ENCODE results near the gene ZNF17. TPM values are rescaled to one million over a fixed set of nuclear protein-coding genes. Genes with fewer than 3 reads are reported as not detected.

The ZNF17 gene
- polyA plus RNA-seq, 2 of the 4 experiments (the other 2 are of a cell fraction) = 4.1 to 6.4 TPM

DNA sequence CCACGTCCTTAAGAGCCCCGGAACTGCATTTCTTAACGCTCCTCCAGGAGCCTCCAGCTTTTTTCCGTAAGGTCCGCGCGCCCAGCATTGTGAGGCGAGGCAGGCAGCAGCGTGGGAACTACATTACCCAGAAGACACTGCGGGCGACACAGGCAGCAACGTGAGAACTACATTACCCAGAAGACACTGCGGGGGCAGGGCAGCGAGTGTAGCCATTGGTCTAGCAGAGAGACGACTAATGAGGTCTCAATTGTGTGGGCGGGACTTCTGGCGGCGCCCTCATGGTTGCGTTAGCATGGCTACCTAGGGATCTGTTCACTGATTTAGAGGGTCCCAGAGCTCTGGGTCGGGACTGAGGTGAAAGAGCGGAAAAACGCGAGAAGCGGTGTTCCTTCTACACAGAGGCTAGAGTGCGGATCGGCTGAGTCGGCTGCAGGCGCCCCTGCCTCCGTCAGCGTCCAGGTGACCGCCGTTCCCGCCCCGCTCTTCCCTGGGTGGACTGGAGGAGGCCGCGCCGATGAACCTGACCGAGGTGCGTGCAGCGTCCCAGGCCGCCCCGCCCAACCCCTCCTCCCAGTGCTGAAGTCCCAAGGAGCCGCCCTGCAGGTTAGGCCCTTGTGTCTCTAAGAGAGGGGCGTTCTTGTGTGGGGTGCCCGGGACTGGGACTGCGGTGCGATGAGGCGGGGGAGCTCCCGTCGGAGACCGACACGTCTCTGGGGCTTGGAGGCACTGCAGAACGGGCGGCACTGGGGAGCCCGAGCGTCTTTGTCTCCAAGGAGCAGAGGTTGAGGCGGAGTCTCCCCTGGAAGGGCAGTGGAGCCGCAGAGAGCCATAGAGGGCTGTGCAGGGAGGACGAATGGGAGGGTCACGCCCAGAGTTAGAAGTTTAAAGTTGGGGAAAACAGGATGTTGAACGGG is 24.4 kb downstream of the ZNF17 start, which contains the start of gene ZNF749:
ZNF749 (plus strand) TSS at position 264 of the 917 bp plus-strand sequence; CDS start at position 518, 254 bp downstream.
- ATAC-seq = peak; percentile 99
- peak; percentile 98 to 99 for DNase-seq (ENCODE audit: low read depth in 1 of 2, low spot score in 1 of 2)
- FAIRE-seq = peak; percentile 98
- H3K4me2 ChIP-seq = peak within 1 kb of the TSS; percentile 80
- WGBS (ENCODE audit: missing lambda C conversion rate) = 1% methylated on average over 60 of the region's 61 CpGs
- ChIA-PET POLR2A (interaction anchor here (0.6 kb wide), 1 partner anchor 567 kb away, joined by 3 read pairs; the partner anchor contains the start of gene ZNF606), CTCF (no interaction called here)
- peak within 1 kb of the TSS; percentile 79 to 87 for H3K27ac ChIP-seq
- no peaks in the 10 kb centered on the region for H3K4me1 ChIP-seq
- H3K4me3 ChIP-seq = peak within 1 kb of the TSS; percentile 85
- TF ChIP-seq ZFP36 (IDR thresholded peaks at IDR 0.05; ENCODE audit: borderline replicate concordance, partially characterized antibody) = no peak
- TF ChIP-seq FOSL2 (IDR thresholded peaks at IDR 0.05) = no peak
- TF ChIP-seq FOSL2 (CRISPR knock-in tag; IDR thresholded peaks at IDR 0.05) = no peak
- TF ChIP-seq, protein P1, sequence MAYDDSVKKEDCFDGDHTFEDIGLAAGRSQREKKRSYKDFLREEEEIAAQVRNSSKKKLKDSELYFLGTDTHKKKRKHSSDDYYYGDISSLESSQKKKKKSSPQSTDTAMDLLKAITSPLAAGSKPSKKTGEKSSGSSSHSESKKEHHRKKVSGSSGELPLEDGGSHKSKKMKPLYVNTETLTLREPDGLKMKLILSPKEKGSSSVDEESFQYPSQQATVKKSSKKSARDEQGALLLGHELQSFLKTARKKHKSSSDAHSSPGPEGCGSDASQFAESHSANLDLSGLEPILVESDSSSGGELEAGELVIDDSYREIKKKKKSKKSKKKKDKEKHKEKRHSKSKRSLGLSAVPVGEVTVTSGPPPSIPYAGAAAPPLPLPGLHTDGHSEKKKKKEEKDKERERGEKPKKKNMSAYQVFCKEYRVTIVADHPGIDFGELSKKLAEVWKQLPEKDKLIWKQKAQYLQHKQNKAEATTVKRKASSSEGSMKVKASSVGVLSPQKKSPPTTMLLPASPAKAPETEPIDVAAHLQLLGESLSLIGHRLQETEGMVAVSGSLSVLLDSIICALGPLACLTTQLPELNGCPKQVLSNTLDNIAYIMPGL (CRISPR knock-in tag; IDR thresholded peaks at IDR 0.05; ENCODE audit: borderline replicate concordance) = no peak
- TF ChIP-seq RFX5 (IDR thresholded peaks at IDR 0.05) = no peak
- peak; percentile 84 for TF ChIP-seq MYC (IDR thresholded peaks at IDR 0.05; ENCODE audit: borderline replicate concordance, low read length)
- TF ChIP-seq POLR2AphosphoS2 (conservative IDR thresholded peaks at IDR 0.05; ENCODE audit: low read length) = no peak
- peak; percentile 62 for TF ChIP-seq POLR2A (IDR thresholded peaks at IDR 0.05; ENCODE audit: low read length)
- TF ChIP-seq, protein P2, sequence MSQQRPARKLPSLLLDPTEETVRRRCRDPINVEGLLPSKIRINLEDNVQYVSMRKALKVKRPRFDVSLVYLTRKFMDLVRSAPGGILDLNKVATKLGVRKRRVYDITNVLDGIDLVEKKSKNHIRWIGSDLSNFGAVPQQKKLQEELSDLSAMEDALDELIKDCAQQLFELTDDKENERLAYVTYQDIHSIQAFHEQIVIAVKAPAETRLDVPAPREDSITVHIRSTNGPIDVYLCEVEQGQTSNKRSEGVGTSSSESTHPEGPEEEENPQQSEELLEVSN (IDR thresholded peaks at IDR 0.05; ENCODE audit: borderline replicate concordance, low read depth) = peak; percentile 75
- peak in 1 of 2 experiments; percentile 79; a peak in 3 of 5 replicates for TF ChIP-seq JUN (IDR thresholded peaks at IDR 0.05)
- TF ChIP-seq, protein P3, sequence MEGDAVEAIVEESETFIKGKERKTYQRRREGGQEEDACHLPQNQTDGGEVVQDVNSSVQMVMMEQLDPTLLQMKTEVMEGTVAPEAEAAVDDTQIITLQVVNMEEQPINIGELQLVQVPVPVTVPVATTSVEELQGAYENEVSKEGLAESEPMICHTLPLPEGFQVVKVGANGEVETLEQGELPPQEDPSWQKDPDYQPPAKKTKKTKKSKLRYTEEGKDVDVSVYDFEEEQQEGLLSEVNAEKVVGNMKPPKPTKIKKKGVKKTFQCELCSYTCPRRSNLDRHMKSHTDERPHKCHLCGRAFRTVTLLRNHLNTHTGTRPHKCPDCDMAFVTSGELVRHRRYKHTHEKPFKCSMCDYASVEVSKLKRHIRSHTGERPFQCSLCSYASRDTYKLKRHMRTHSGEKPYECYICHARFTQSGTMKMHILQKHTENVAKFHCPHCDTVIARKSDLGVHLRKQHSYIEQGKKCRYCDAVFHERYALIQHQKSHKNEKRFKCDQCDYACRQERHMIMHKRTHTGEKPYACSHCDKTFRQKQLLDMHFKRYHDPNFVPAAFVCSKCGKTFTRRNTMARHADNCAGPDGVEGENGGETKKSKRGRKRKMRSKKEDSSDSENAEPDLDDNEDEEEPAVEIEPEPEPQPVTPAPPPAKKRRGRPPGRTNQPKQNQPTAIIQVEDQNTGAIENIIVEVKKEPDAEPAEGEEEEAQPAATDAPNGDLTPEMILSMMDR (IDR thresholded peaks at IDR 0.05) = no peak
- no peak for TF ChIP-seq NR3C1 (IDR thresholded peaks at IDR 0.05)
- peak; percentile 49; the same call in 1 of the 2 replicates for TF ChIP-seq PHF8 (IDR thresholded peaks at IDR 0.05; ENCODE audit: borderline replicate concordance, low read depth)
- no peak for TF ChIP-seq ELK1 (IDR thresholded peaks at IDR 0.05; ENCODE audit: low read depth, low read length)
- TF ChIP-seq NFE2L2 (conservative IDR thresholded peaks at IDR 0.05; ENCODE audit: low read length) = no peak
- TF ChIP-seq KDM5A (IDR thresholded peaks at IDR 0.05) = peak; percentile 53; the same call in 1 of the 2 replicates
- TF ChIP-seq HOXB5 (CRISPR knock-in tag; IDR thresholded peaks at IDR 0.05) = peak; percentile 86
- TF ChIP-seq, protein P4, sequence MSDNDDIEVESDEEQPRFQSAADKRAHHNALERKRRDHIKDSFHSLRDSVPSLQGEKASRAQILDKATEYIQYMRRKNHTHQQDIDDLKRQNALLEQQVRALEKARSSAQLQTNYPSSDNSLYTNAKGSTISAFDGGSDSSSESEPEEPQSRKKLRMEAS (IDR thresholded peaks at IDR 0.05) = peak; percentile 87
- 0 out of 2 replicates have a peak, but pooled peaks have one; percentile 9 for TF ChIP-seq GATA3 (IDR thresholded peaks at IDR 0.05; ENCODE audit: borderline replicate concordance)
- no peak for TF ChIP-seq ZNF302 (CRISPR knock-in tag; IDR thresholded peaks at IDR 0.05)
- no peak for TF ChIP-seq RNF2 (IDR thresholded peaks at IDR 0.05; ENCODE audit: borderline replicate concordance, low read depth)
- peaks cover 79% of the 10 kb centered on the region for H3K9me3 ChIP-seq
